Spleen (tissue), 11 donors: Measurements from ENCODE around the gene HELQ. TPM values are rescaled to one million over a fixed set of nuclear protein-coding genes. Genes with fewer than 3 reads are reported as not detected.

Source experiments
- DNase-seq: peaks from one replicate; pipeline ENCODE4 v3.0.0-alpha.2; 2020
- H3K27ac ChIP-seq, 8 donors: fragments of 200-600 bp; sonication (generic) in 7 of 8; 1 replicate in 4 of 8; 2 replicates in 4 of 8; pipeline versions ENCODE4 v1.5.0 to v1.8.0; 2016 to 2021; ENCODE audit warnings: inconsistent platforms in 4 of 8, mild to moderate bottlenecking in 4 of 8, moderate library complexity in 1 of 8
- H3K27me3 ChIP-seq, 7 donors: fragments of 200-600 bp; sonication (generic) in 6 of 7; replicated peaks in 1 of 7; 1 replicate in 4 of 7; 2 replicates in 3 of 7; pipeline versions ENCODE4 v1.5.0 to v1.8.0; 2016 to 2021; ENCODE audit warnings: inconsistent platforms in 3 of 7, mild to moderate bottlenecking in 1 of 7
- H3K36me3 ChIP-seq, 6 donors: fragments of 200-600 bp; sonication (generic) in 5 of 6; 1 replicate in 4 of 6; 2 replicates in 2 of 6; pipeline versions ENCODE4 v1.5.0 to v1.8.0; 2016 to 2021; ENCODE audit warnings: inconsistent platforms in 2 of 6
- H3K4me1 ChIP-seq, 6 donors: fragments of 200-600 bp; sonication (generic) in 5 of 6; 1 replicate in 3 of 6; 2 replicates in 3 of 6; pipeline versions ENCODE4 v1.5.0 to v1.8.0; 2016 to 2021; ENCODE audit warnings: inconsistent platforms in 3 of 6
- H3K4me3 ChIP-seq, 8 donors: fragments of 200-600 bp; sonication (generic) in 7 of 8; 1 replicate in 4 of 8; 2 replicates in 4 of 8; pipeline versions ENCODE4 v1.5.0 to v1.8.0; 2016 to 2021; ENCODE audit warnings: inconsistent platforms in 4 of 8, mild to moderate bottlenecking in 4 of 8, moderate library complexity in 2 of 8
- H3K9me3 ChIP-seq, 8 donors: fragments of 200-600 bp; sonication (generic) in 7 of 8; 1 replicate in 4 of 8; 2 replicates in 4 of 8; pipeline versions ENCODE4 v1.5.0 to v1.8.0; 2016 to 2021; ENCODE audit warnings: inconsistent platforms in 4 of 8
- CTCF ChIP-seq, 11 experiments: fragments of 200-600 bp in 7 of 11; fragments of 450-650 bp in 4 of 11; sonication (generic) in 4 of 11; IDR thresholded peaks in 8 of 11; conservative IDR thresholded peaks in 3 of 11; 1 replicate in 7 of 11; 2 replicates in 4 of 11; pipeline versions ENCODE4 v1.4.0 to v1.8.0; 2016 to 2021; ENCODE audit warnings: antibody characterized with exemption in 11 of 11, inconsistent platforms in 4 of 11, mild to moderate bottlenecking in 1 of 11
- POLR2A ChIP-seq, 3 donors: fragments of 450-650 bp; IDR thresholded peaks; one replicate each; pipeline ENCODE4 v1.5.1; 2017; ENCODE audit warnings: antibody characterized with exemption in 3 of 3, mild to moderate bottlenecking in 1 of 3
- POLR2AphosphoS5 ChIP-seq, 3 donors: sonication (generic); formaldehyde crosslinking; IDR thresholded peaks; one replicate each; pipeline ENCODE4 v1.5.1; 2017; ENCODE audit warnings: antibody characterized with exemption in 3 of 3
- WGBS, 5 donors: extraction: QIAGEN DNeasy Blood & Tissue Kit in 3 of 5; methylation state at CpG; one replicate each; pipeline versions ENCODE4 v1.1.5 to v1.1.7; 2013 to 2018; 5-methylcytosine and 5-hydroxymethylcytosine counted together
- intact Hi-C: fragments of 100-400 bp; cut with DNase I; formaldehyde crosslinking; loops from one replicate; pipeline ENCODE4 v1.15.0; 2023; ENCODE audit warnings: low total_unique reads
- polyA plus RNA-seq, 3 donors: library from polyadenylated mRNA; stranded (reverse); fragments of 200-250 nt; gene quantifications; one replicate each; pipeline ENCODE4 v1.2.1, GENCODE V29; 2013
- total RNA-seq, 7 donors: library from RNA; depleted of rRNA in 3 of 7; stranded (reverse); fragments of >200 nt in 3 of 7; fragmentation: NEBNext Ultra II Directional in 4 of 7; extraction: Animal tissue kit (Norgen Biotek cat#: 25700) in 4 of 7; gene quantifications; one replicate each; pipeline versions ENCODE4 v1.1.0 to v1.2.1, GENCODE V29; 2016 to 2021
- donor health status: healthy with polysubstance abuse.
- donor health status: DM: no; HTN: no; CAD: no; lungs with moderate emphysema.
- donor health status: DM: no; HTN: no; CAD: no.
- donor health status: Bipolar disorder and iron deficiency.
- donor health status: healthy.
- donor health status: DM: no; HTN: no; CAD: no.
- donor health status: DM: yes; HTN: yes; CAD: no.

The HELQ gene
- total and polyA plus RNA-seq, 10 donors: 7.3 to 40.7 (median 24.4) TPM

GRCh38 chr4:83473966-83474365 lies 18.3 kb upstream of the HELQ start:
- H3K36me3 ChIP-seq: peaks cover 0 to 65% (median 13%) of the 10 kb centered on the region in 6 donors
- TF ChIP-seq CTCF (IDR thresholded peaks at IDR 0.05 in 8 of 11, conservative IDR thresholded peaks at IDR 0.05 in 3 of 11) (no peak), POLR2AphosphoS5 (IDR thresholded peaks at IDR 0.05) (no peak), POLR2A (IDR thresholded peaks at IDR 0.05) (no peak)
- no peak overlapping the region for H3K27ac ChIP-seq
- H3K27me3 ChIP-seq: no peaks in the 10 kb centered on the region
- H3K4me3 ChIP-seq: no peak overlapping the region
- H3K9me3 ChIP-seq: no peaks in the 10 kb centered on the region
- no peaks in the 10 kb centered on the region for H3K4me1 ChIP-seq
- 92 to 97% (median 95%) methylated on average over 2 of the region's 2 CpGs for WGBS, 5 donors
- no peak for DNase-seq
- intact Hi-C loops: no loop called here

- Histone ChIP-seq H3K27ac (no peak overlapping the region), H3K4me3 (no peak overlapping the region), H3K27me3 (no peaks in the 10 kb centered on the region), H3K9me3 (no peaks in the 10 kb centered on the region), H3K36me3 (peaks cover 0 to 65% (median 17%) of the 10 kb centered on the region in 6 donors), H3K4me1 (no peaks in the 10 kb centered on the region)
- no peak for DNase-seq
- intact Hi-C loops: no loop called here
- TF ChIP-seq POLR2AphosphoS5 (IDR thresholded peaks at IDR 0.05): no peak
- no peak for TF ChIP-seq POLR2A (IDR thresholded peaks at IDR 0.05)
- no peak for TF ChIP-seq CTCF (IDR thresholded peaks at IDR 0.05 in 8 of 11, conservative IDR thresholded peaks at IDR 0.05 in 3 of 11)
- WGBS, 5 donors: 75 to 94% (median 86%) methylated on average over 4 of the region's 4 CpGs
Observed at GRCh38 chr4:83473423-83473822, 17.8 kb upstream of the HELQ start.

- Histone ChIP-seq H3K36me3 (peaks cover 0 to 69% (median 48%) of the 10 kb centered on the region in 6 donors), H3K9me3 (no peaks in the 10 kb centered on the region), H3K27me3 (no peaks in the 10 kb centered on the region), H3K4me3 (peak overlapping the region; percentile 62 to 88 (median 72)), H3K27ac (peak overlapping the region; percentile 94 to 99 (median 98)), H3K4me1 (peaks cover 26 to 68% (median 40%) of the 10 kb centered on the region in 6 donors)
- no peak for TF ChIP-seq CTCF (IDR thresholded peaks at IDR 0.05 in 8 of 11, conservative IDR thresholded peaks at IDR 0.05 in 3 of 11)
- TF ChIP-seq POLR2AphosphoS5 (IDR thresholded peaks at IDR 0.05): no peak
- TF ChIP-seq POLR2A (IDR thresholded peaks at IDR 0.05): no peak
- no peak for DNase-seq
- WGBS, 5 donors: 0 to 1% (median 0%) methylated on average over 7 of the region's 7 CpGs
- intact Hi-C loops: no loop called here
Observed at GRCh38 chr4:83456184-83456501, 520 bp upstream of the HELQ start.

- WGBS, 5 donors: 21 to 27% (median 24%) methylated on average over 6 of the region's 6 CpGs
- H3K9me3 ChIP-seq: no peaks in the 10 kb centered on the region
- peaks cover 26 to 68% (median 40%) of the 10 kb centered on the region in 6 donors for H3K4me1 ChIP-seq
- peak overlapping the region; percentile 94 to 99 (median 98) for H3K27ac ChIP-seq
- no peaks in the 10 kb centered on the region for H3K27me3 ChIP-seq
- DNase-seq: no peak
- intact Hi-C loops: no loop called here
- peak overlapping the region; percentile 62 to 88 (median 72) for H3K4me3 ChIP-seq
- peaks cover 0 to 62% (median 34%) of the 10 kb centered on the region in 6 donors for H3K36me3 ChIP-seq
- TF ChIP-seq POLR2AphosphoS5 (IDR thresholded peaks at IDR 0.05) (no peak), CTCF (IDR thresholded peaks at IDR 0.05 in 8 of 11, conservative IDR thresholded peaks at IDR 0.05 in 3 of 11) (no peak), POLR2A (IDR thresholded peaks at IDR 0.05) (no peak)
Observed at GRCh38 chr4:83454686-83455085, 937 bp downstream of the HELQ start.
